Neuronal stem cell (in vitro differentiated cells): ENCODE data around the gene SOHLH1.
"Not testable (repeated sequence)": the region's sequence is repeated elsewhere in the genome, so short reads cannot be mapped to it uniquely, and the experiment has no call there.

Experiments
- DNase-seq: peaks from one replicate; pipeline ENCODE4 v3.0.0-alpha.2; 2013; ENCODE audit warnings: low spot score
- H2AFZ ChIP-seq: one replicate; pipeline ENCODE4 v1.6.1; 2013; ENCODE audit warnings: mild to moderate bottlenecking, low read length, inconsistent platforms
- H2AK5ac ChIP-seq: 2 replicates; pipeline ENCODE4 v1.6.1; 2013; ENCODE audit warnings: low read depth, mild to moderate bottlenecking, inconsistent platforms, low read length, moderate library complexity, mixed read lengths
- H2BK120ac ChIP-seq: 2 replicates; pipeline ENCODE4 v1.6.1; 2013; ENCODE audit warnings: low read depth, mild to moderate bottlenecking, inconsistent platforms, low read length, moderate library complexity, mixed read lengths
- H2BK12ac ChIP-seq: one replicate; pipeline ENCODE4 v1.6.1; 2013; ENCODE audit warnings: low read length, inconsistent platforms
- H2BK15ac ChIP-seq: 2 replicates; pipeline ENCODE4 v1.6.1; 2013; ENCODE audit warnings: mild to moderate bottlenecking, low read length, inconsistent platforms, mixed read lengths
- H2BK5ac ChIP-seq: one replicate; pipeline ENCODE4 v1.6.1; 2013; ENCODE audit warnings: inconsistent platforms, mild to moderate bottlenecking, low read length, moderate library complexity
- H3K14ac ChIP-seq: one replicate; pipeline ENCODE4 v1.6.1; 2013; ENCODE audit warnings: low read length, inconsistent platforms
- H3K18ac ChIP-seq: 2 replicates; pipeline ENCODE4 v1.6.1; 2013; ENCODE audit warnings: low read length, inconsistent platforms
- H3K23ac ChIP-seq: 2 replicates; pipeline ENCODE4 v1.6.1; 2013; ENCODE audit warnings: low read depth, mild to moderate bottlenecking, mixed read lengths, low read length, inconsistent platforms; ENCODE audit not compliant: poor library complexity
- H3K27ac ChIP-seq: replicated peaks from 3 replicates; pipeline ENCODE4 v1.5.1; 2013; ENCODE audit warnings: low read length, inconsistent platforms
- H3K27me3 ChIP-seq, 3 experiments: 2 replicates each; pipeline ENCODE4 v1.6.1; 2013; ENCODE audit warnings: low read length in 3 of 3, mild to moderate bottlenecking in 2 of 3, inconsistent platforms in 1 of 3, low read depth in 1 of 3, mixed read lengths in 1 of 3, moderate library complexity in 1 of 3; ENCODE audit not compliant: control insufficient read depth in 3 of 3, insufficient read depth in 3 of 3
- H3K36me3 ChIP-seq, 2 donors: replicated peaks in 1 of 2; 2 replicates each; pipeline ENCODE4 v1.6.1; 2013; ENCODE audit warnings: low read length in 2 of 2; ENCODE audit not compliant: control insufficient read depth in 2 of 2, insufficient read depth in 2 of 2
- H3K4ac ChIP-seq: 2 replicates; pipeline ENCODE4 v1.6.1; 2013; ENCODE audit warnings: inconsistent platforms, mild to moderate bottlenecking, low read length, moderate library complexity
- H3K4me1 ChIP-seq, 2 donors: 1 replicate in 1 of 2; 2 replicates in 1 of 2; pipeline ENCODE4 v1.6.1; 2013; ENCODE audit warnings: low read length in 2 of 2, low read depth in 1 of 2; ENCODE audit not compliant: control insufficient read depth in 2 of 2, insufficient read depth in 1 of 2
- H3K4me2 ChIP-seq: one replicate; pipeline ENCODE4 v1.6.1; 2013; ENCODE audit warnings: mild to moderate bottlenecking, low read length, inconsistent platforms; ENCODE audit not compliant: insufficient read depth, poor library complexity, severe bottlenecking
- H3K4me3 ChIP-seq, 2 donors: 2 replicates each; pipeline ENCODE4 v1.5.1; 2013; ENCODE audit warnings: low read length in 2 of 2, mild to moderate bottlenecking in 2 of 2, inconsistent platforms in 1 of 2, moderate library complexity in 1 of 2
- H3K79me1 ChIP-seq: one replicate; pipeline ENCODE4 v1.6.1; 2013; ENCODE audit warnings: low read depth, mild to moderate bottlenecking, inconsistent platforms, low read length, moderate library complexity
- H3K9ac ChIP-seq: one replicate; pipeline ENCODE4 v1.6.1; 2013; ENCODE audit warnings: mild to moderate bottlenecking, low read depth, low read length, inconsistent platforms; ENCODE audit not compliant: poor library complexity
- H3K9me3 ChIP-seq, 2 donors: replicated peaks in 1 of 2; 2 replicates each; pipeline versions ENCODE3 to v1.6.1; 2013; ENCODE audit warnings: low read length in 2 of 2, mild to moderate bottlenecking in 2 of 2, inconsistent platforms in 1 of 2, low read depth in 1 of 2, mixed read lengths in 1 of 2, moderate library complexity in 1 of 2; ENCODE audit not compliant: control insufficient read depth in 2 of 2, insufficient read depth in 1 of 2
- H4K8ac ChIP-seq: one replicate; pipeline ENCODE4 v1.6.1; 2013; ENCODE audit warnings: low read depth, mild to moderate bottlenecking, inconsistent platforms, low read length, moderate library complexity
- H4K91ac ChIP-seq: one replicate; pipeline ENCODE4 v1.6.1; 2013; ENCODE audit warnings: low read length, low read depth, mild to moderate bottlenecking, inconsistent platforms; ENCODE audit not compliant: poor library complexity
- WGBS, 2 donors: extraction: QIAGEN DNeasy Blood & Tissue Kit; methylation state at CpG; one replicate each; pipeline ENCODE4 v1.1.7; 2013; ENCODE audit warnings: missing lambda C conversion rate in 2 of 2, mixed read lengths in 1 of 2; ENCODE audit not compliant: insufficient read length in 2 of 2, insufficient replicate concordance in 1 of 2; ENCODE audit errors: extremely low coverage in 2 of 2; 5-methylcytosine and 5-hydroxymethylcytosine counted together

Gene SOHLH1

GRCh38 chr9:135674977-135675376 is 24.3 kb downstream of the SOHLH1 start:
- Histone ChIP-seq H2BK15ac (no peak overlapping the region), H4K91ac (no peak overlapping the region), H4K8ac (no peak overlapping the region), H2BK120ac (no peak overlapping the region), H3K14ac (no peak overlapping the region), H3K36me3 (no peaks in the 10 kb centered on the region), H3K27me3 (peaks cover 0 to 10% (median 0%) of the 10 kb centered on the region in 3 experiments), H2BK12ac (no peak overlapping the region), H3K4me1 (peaks cover 0 to 3% of the 10 kb centered on the region in 2 donors), H2AK5ac (no peak overlapping the region), H3K23ac (no peak overlapping the region), H3K4ac (no peak overlapping the region), H3K27ac (no peak overlapping the region), H3K4me2 (no peak overlapping the region), H3K9me3 (peaks cover 0 to under 1% of the 10 kb centered on the region in 2 donors), H3K79me1 (peaks cover 4% of the 10 kb centered on the region), H3K4me3 (no peak overlapping the region), H2AFZ (no peak overlapping the region), H3K9ac (peak overlapping the region; percentile 15), H3K18ac (peak overlapping the region; percentile 60), H2BK5ac (no peak overlapping the region)
- DNase-seq, result no peak
- no CpG with 5 or more reads among the region's 10 CpGs for WGBS, 2 donors

- Histone ChIP-seq H3K36me3 (no peaks in the 10 kb centered on the region), H3K4me2 (no peak overlapping the region), H3K4me3 (no peak overlapping the region), H3K27me3 (peaks cover 0 to 10% (median 0%) of the 10 kb centered on the region in 3 experiments), H3K27ac (no peak overlapping the region), H2BK12ac (no peak overlapping the region), H2BK5ac (no peak overlapping the region), H3K18ac (no peak overlapping the region), H3K23ac (no peak overlapping the region), H4K8ac (no peak overlapping the region), H4K91ac (no peak overlapping the region), H3K79me1 (peaks cover 6% of the 10 kb centered on the region), H3K9me3 (peaks cover 0 to 4% of the 10 kb centered on the region in 2 donors), H3K9ac (no peak overlapping the region), H2BK15ac (no peak overlapping the region), H2BK120ac (no peak overlapping the region), H3K14ac (no peak overlapping the region), H3K4ac (no peak overlapping the region), H3K4me1 (peaks cover 0 to 3% of the 10 kb centered on the region in 2 donors), H2AK5ac (no peak overlapping the region), H2AFZ (no peak overlapping the region)
- WGBS, 2 donors, result no CpG with 5 or more reads among the region's 8 CpGs
- no peak for DNase-seq
These were observed 25.3 kb downstream of the SOHLH1 start for GRCh38 chr9:135673941-135674340.

- H3K9me3 ChIP-seq, H3K36me3 ChIP-seq, H2AFZ ChIP-seq, H4K8ac ChIP-seq, H3K18ac ChIP-seq, H3K27ac ChIP-seq, H2BK12ac ChIP-seq, H3K4ac ChIP-seq, H3K9ac ChIP-seq, DNase-seq, H2BK120ac ChIP-seq, H2BK5ac ChIP-seq, H3K4me2 ChIP-seq, H3K79me1 ChIP-seq, H2BK15ac ChIP-seq, H4K91ac ChIP-seq, H3K4me3 ChIP-seq, H2AK5ac ChIP-seq, H3K14ac ChIP-seq, H3K23ac ChIP-seq, H3K4me1 ChIP-seq: not testable (repeated sequence)
- no CpG with 5 or more reads among the region's 7 CpGs for WGBS, 2 donors
- peaks cover 0 to 10% (median 0%) of the 10 kb centered on the region in 3 experiments for H3K27me3 ChIP-seq
These were observed 26.5 kb downstream of the SOHLH1 start for GRCh38 chr9:135672786-135673185.

- Histone ChIP-seq H3K36me3 (no peaks in the 10 kb centered on the region), H2BK5ac (peak overlapping the region; percentile 4), H3K14ac (no peak overlapping the region), H3K27me3 (no peaks in the 10 kb centered on the region), H2AFZ (no peak overlapping the region), H2BK120ac (no peak overlapping the region), H3K79me1 (peaks cover 2% of the 10 kb centered on the region), H3K4me2 (peak overlapping the region; percentile 2), H2BK15ac (no peak overlapping the region), H3K9ac (no peak overlapping the region), H3K4ac (no peak overlapping the region), H3K18ac (peak overlapping the region; percentile 59), H4K8ac (no peak overlapping the region), H2AK5ac (peak overlapping the region; percentile 66), H3K4me1 (peaks cover 0 to 3% of the 10 kb centered on the region in 2 donors), H3K23ac (peak overlapping the region; percentile 10), H2BK12ac (no peak overlapping the region), H4K91ac (no peak overlapping the region), H3K9me3 (peaks cover 0 to 4% of the 10 kb centered on the region in 2 donors), H3K4me3 (no peak overlapping the region), H3K27ac (no peak overlapping the region)
- DNase-seq, result no peak
- whole genome bisulfite sequencing, 2 donors, result no CpG with 5 or more reads among the region's 17 CpGs
These were observed 27.7 kb downstream of the SOHLH1 start for GRCh38 chr9:135671591-135672041.
